Measurements from ENCODE around the gene APEH. TPM values are rescaled to one million over a fixed set of nuclear protein-coding genes. Genes with fewer than 3 reads are reported as not detected.

Gene APEH
- total and polyA plus RNA-seq, 4 donors, result 25.2 to 119 (median 69.2) TPM

GRCh38 chr3:49718858-49719213, 44.7 kb downstream of the APEH start:
- WGBS, 2 donors, result 6 to 10% methylated on average over 33 of the region's 33 CpGs
- peak overlapping the region in 1 of 2 donors; percentile 23 for H3K27ac ChIP-seq (ENCODE audit: low read depth in 1 of 2, low read length in 1 of 2)
- ATAC-seq (ENCODE audit: insufficient read depth, low FRiP score) (no peak), DNase-seq (peak in 2 of 3 donors; percentile 19 to 27)
- TF ChIP-seq CTCF (IDR thresholded peaks at IDR 0.05; ENCODE audit: control extremely low read depth, extremely low read depth), result no peak
- no peaks in the 10 kb centered on the region for H3K9me3 ChIP-seq (ENCODE audit: control insufficient read depth in 4 of 4, insufficient read depth in 3 of 4, low read length in 3 of 4)
- H3K27me3 ChIP-seq (ENCODE audit: control insufficient read depth in 3 of 3, insufficient read depth in 3 of 3, low read length in 2 of 3), result no peaks in the 10 kb centered on the region
- H3K36me3 ChIP-seq (ENCODE audit: control insufficient read depth in 4 of 4, insufficient read depth in 4 of 4, low read length in 4 of 4), result peaks cover 0 to 31% (median 17%) of the 10 kb centered on the region in 4 donors
- H3K4me3 ChIP-seq, result peak overlapping the region; percentile 1
- H3K4me1 ChIP-seq (ENCODE audit: control insufficient read depth in 5 of 5, insufficient read depth in 5 of 5, low read length in 5 of 5), result peaks cover 0 to 25% (median 11%) of the 10 kb centered on the region in 5 donors
- no peak overlapping the region for H3K9ac ChIP-seq (ENCODE audit: insufficient read depth in 1 of 2, low read length in 2 of 2)

GRCh38 chr3:49719214-49719884, 45.2 kb downstream of the APEH start, which contains the start of gene AMIGO3:
AMIGO3 (minus strand) TSS chr3:49719684; CDS start chr3:49719465, 219 bp downstream.
- DNase-seq (peak; percentile 95 to 96 (median 95)), ATAC-seq (ENCODE audit: insufficient read depth, low FRiP score) (peak; percentile 68)
- Histone ChIP-seq H3K4me3 (peak within 1 kb of the TSS; percentile 1), H3K9ac (ENCODE audit: insufficient read depth in 1 of 2, low read length in 2 of 2) (no peak within 1 kb of the TSS), H3K4me1 (ENCODE audit: control insufficient read depth in 5 of 5, insufficient read depth in 5 of 5, low read length in 5 of 5) (peaks cover 0 to 26% (median 11%) of the 10 kb centered on the region in 5 donors), H3K36me3 (ENCODE audit: control insufficient read depth in 4 of 4, insufficient read depth in 4 of 4, low read length in 4 of 4) (peaks cover 0 to 31% (median 17%) of the 10 kb centered on the region in 4 donors), H3K27me3 (ENCODE audit: control insufficient read depth in 3 of 3, insufficient read depth in 3 of 3, low read length in 2 of 3) (no peaks in the 10 kb centered on the region), H3K27ac (ENCODE audit: low read depth in 1 of 2, low read length in 1 of 2) (peak within 1 kb of the TSS in 1 of 2 donors; percentile 23), H3K9me3 (ENCODE audit: control insufficient read depth in 4 of 4, insufficient read depth in 3 of 4, low read length in 3 of 4) (no peaks in the 10 kb centered on the region)
- WGBS, 2 donors, result 0 to 1% methylated on average over 50 of the region's 50 CpGs
- TF ChIP-seq CTCF (IDR thresholded peaks at IDR 0.05; ENCODE audit: control extremely low read depth, extremely low read depth), result peak; percentile 40

GRCh38 chr3:49720855-49721595, 46.9 kb downstream of the APEH start:
- no peaks in the 10 kb centered on the region for H3K27me3 ChIP-seq (ENCODE audit: control insufficient read depth in 3 of 3, insufficient read depth in 3 of 3, low read length in 2 of 3)
- no peak for TF ChIP-seq CTCF (IDR thresholded peaks at IDR 0.05; ENCODE audit: control extremely low read depth, extremely low read depth)
- DNase-seq (peak in 1 of 3 donors; percentile 2), ATAC-seq (ENCODE audit: insufficient read depth, low FRiP score) (no peak)
- peaks cover 0 to 31% (median 18%) of the 10 kb centered on the region in 4 donors for H3K36me3 ChIP-seq (ENCODE audit: control insufficient read depth in 4 of 4, insufficient read depth in 4 of 4, low read length in 4 of 4)
- no peak overlapping the region for H3K4me3 ChIP-seq
- peaks cover 0 to 32% (median 11%) of the 10 kb centered on the region in 5 donors for H3K4me1 ChIP-seq (ENCODE audit: control insufficient read depth in 5 of 5, insufficient read depth in 5 of 5, low read length in 5 of 5)
- no peaks in the 10 kb centered on the region for H3K9me3 ChIP-seq (ENCODE audit: control insufficient read depth in 4 of 4, insufficient read depth in 3 of 4, low read length in 3 of 4)
- no peak overlapping the region for H3K27ac ChIP-seq (ENCODE audit: low read depth in 1 of 2, low read length in 1 of 2)
- WGBS, 2 donors, result 78 to 90% methylated on average over 4 of the region's 4 CpGs
- H3K9ac ChIP-seq (ENCODE audit: insufficient read depth in 1 of 2, low read length in 2 of 2), result no peak overlapping the region

All from lung (tissue), 12 donors.